HFF-Myc (cell line): ENCODE measurements around the gene LTBP1.

Experiments used
- DNase-seq: peaks from one replicate; pipeline ENCODE4 v3.0.0-alpha.2; 2011; ENCODE audit warnings: low read depth; ENCODE audit errors: extremely low read depth
- H3K4me3 ChIP-seq: replicated peaks from 2 replicates; pipeline ENCODE4 v1.5.1; 2011; ENCODE audit warnings: low read depth, mild to moderate bottlenecking, control low read depth, low read length
- CTCF ChIP-seq: IDR thresholded peaks from 2 replicates; pipeline ENCODE4 v1.5.1; 2012; ENCODE audit warnings: mild to moderate bottlenecking, low read depth, low read length, control low read depth; ENCODE audit errors: missing control alignments

LTBP1 gene

GRCh38 chr2:33144243-33144642 lies 197.5 kb downstream of the LTBP1 start:
- DNase-seq: no peak
- TF ChIP-seq CTCF: no peak
- H3K4me3 ChIP-seq: no peak overlapping the region

GRCh38 chr2:33145459-33145858 lies 198.7 kb downstream of the LTBP1 start:
- no peak overlapping the region for H3K4me3 ChIP-seq
- no peak for TF ChIP-seq CTCF

GRCh38 chr2:33146102-33146501 lies 199.3 kb downstream of the LTBP1 start:
- no peak for DNase-seq
- H3K4me3 ChIP-seq: no peak overlapping the region
- TF ChIP-seq CTCF: no peak

More at GRCh38 chr2:33145459-33145858, 198.7 kb downstream of the LTBP1 start:
- peak; percentile 71 for DNase-seq

GRCh38 chr2:33153008-33153407 lies 206.3 kb downstream of the LTBP1 start:
- no peak overlapping the region for H3K4me3 ChIP-seq
- DNase-seq: no peak
- TF ChIP-seq CTCF: no peak

GRCh38 chr2:33158482-33159003 lies 211.8 kb downstream of the LTBP1 start:
- peak; percentile 69 for DNase-seq
- no peak overlapping the region for H3K4me3 ChIP-seq
- no peak for TF ChIP-seq CTCF

- TF ChIP-seq CTCF: no peak
- DNase-seq: no peak
- no peak overlapping the region for H3K4me3 ChIP-seq
These were observed 213.4 kb downstream of the LTBP1 start for GRCh38 chr2:33160191-33160590.

- DNase-seq: peak; percentile 72
These were observed 219.6 kb downstream of the LTBP1 start for GRCh38 chr2:33166287-33166881.

More at GRCh38 chr2:33166287-33166881, 219.6 kb downstream of the LTBP1 start:
- no peak for TF ChIP-seq CTCF
- H3K4me3 ChIP-seq: no peak overlapping the region
